Keratinocyte (primary cell): ENCODE data around the gene RNH1. TPM values are rescaled to one million over a fixed set of nuclear protein-coding genes. Genes with fewer than 3 reads are reported as not detected.

ENCODE experiments used
- DNase-seq: peaks from one replicate; pipeline ENCODE4 v3.0.0-alpha.2; 2011; ENCODE audit warnings: low read depth, missing footprints, low spot score
- FAIRE-seq: peaks from 2 replicates; lab custom pipeline; 2011; peaks lifted over from hg19 to GRCh38; lab: Jason Lieb, UNC
- H2AFZ ChIP-seq: 2 replicates; pipeline ENCODE4 v1.6.0; 2012; ENCODE audit warnings: low read length, control low read depth, inconsistent platforms; ENCODE audit not compliant: control insufficient read depth
- H3K27ac ChIP-seq: 2 replicates; pipeline ENCODE4 v1.5.1; 2011; ENCODE audit warnings: low read length; ENCODE audit not compliant: control insufficient read depth, insufficient read depth
- H3K27me3 ChIP-seq: 3 replicates; pipeline ENCODE4 v1.6.0; 2011; ENCODE audit warnings: low read length; ENCODE audit not compliant: control insufficient read depth, insufficient read depth; ENCODE audit errors: extremely low read depth
- H3K36me3 ChIP-seq, 2 experiments: 2 replicates in 1 of 2; 3 replicates in 1 of 2; pipeline ENCODE4 v1.5.1; 2011; ENCODE audit warnings: low read length in 2 of 2, mild to moderate bottlenecking in 1 of 2; ENCODE audit not compliant: control insufficient read depth in 2 of 2, insufficient read depth in 2 of 2; ENCODE audit errors: extremely low read depth in 1 of 2
- H3K4me1 ChIP-seq: 3 replicates; pipeline ENCODE4 v1.5.1; 2011; ENCODE audit warnings: low read length; ENCODE audit not compliant: control insufficient read depth, insufficient read depth; ENCODE audit errors: extremely low read depth
- H3K4me2 ChIP-seq: 3 replicates; pipeline ENCODE4 v1.6.0; 2011; ENCODE audit warnings: low read depth, low read length; ENCODE audit not compliant: control insufficient read depth, insufficient read depth; ENCODE audit errors: extremely low read depth
- H3K4me3 ChIP-seq, 3 experiments: fragments of 200-600 bp in 1 of 3; sonication (generic) in 1 of 3; 2 replicates in 2 of 3; 3 replicates in 1 of 3; pipeline ENCODE4 v1.5.1; 2011 to 2016; ENCODE audit warnings: low read length in 3 of 3, mild to moderate bottlenecking in 3 of 3, control low read depth in 2 of 3, inconsistent platforms in 1 of 3, low read depth in 1 of 3, mixed read lengths in 1 of 3, mixed run types in 1 of 3, moderate library complexity in 1 of 3; ENCODE audit not compliant: control insufficient read depth in 2 of 3, insufficient read depth in 2 of 3; ENCODE audit errors: extremely low read depth in 1 of 3
- H3K79me2 ChIP-seq: 2 replicates; pipeline ENCODE4 v1.6.0; 2012; ENCODE audit warnings: low read length; ENCODE audit not compliant: control insufficient read depth, insufficient read depth
- H3K9ac ChIP-seq: 3 replicates; pipeline ENCODE4 v1.6.0; 2011; ENCODE audit warnings: low read length; ENCODE audit not compliant: control insufficient read depth, insufficient read depth; ENCODE audit errors: extremely low read depth
- H3K9me1 ChIP-seq: 3 replicates; pipeline ENCODE4 v1.6.0; 2011; ENCODE audit warnings: low read length; ENCODE audit not compliant: control insufficient read depth, insufficient read depth; ENCODE audit errors: extremely low read depth
- H3K9me3 ChIP-seq: 2 replicates; pipeline ENCODE4 v1.5.1; 2012; ENCODE audit warnings: low read depth, low read length; ENCODE audit not compliant: control insufficient read depth
- H4K20me1 ChIP-seq: 3 replicates; pipeline ENCODE4 v1.6.0; 2011; ENCODE audit warnings: low read length; ENCODE audit not compliant: control insufficient read depth, insufficient read depth; ENCODE audit errors: extremely low read depth
- CTCF ChIP-seq, 3 experiments: IDR thresholded peaks in 1 of 3; conservative IDR thresholded peaks in 1 of 3; optimal IDR thresholded peaks in 1 of 3; 2 replicates in 2 of 3; 3 replicates in 1 of 3; pipeline versions ENCODE3 to v1.5.1; 2011; ENCODE audit warnings: low read length in 3 of 3, mild to moderate bottlenecking in 3 of 3, moderate library complexity in 2 of 3, control low read depth in 1 of 3, inconsistent platforms in 1 of 3; ENCODE audit not compliant: insufficient read depth in 2 of 3; ENCODE audit errors: extremely low read depth in 1 of 3
- EZH2 ChIP-seq: IDR thresholded peaks from one replicate; pipeline ENCODE4 v1.6.1; 2012; ENCODE audit warnings: inconsistent platforms, mild to moderate bottlenecking, low read length, moderate library complexity
- dilution Hi-C: fragments of 300-500 bp; cut with MboI; formaldehyde crosslinking; loops from one replicate; pipeline ENCODE4 v1.7.0; 2020; ENCODE audit warnings: low sequenced_read_pairs; ENCODE audit not compliant: extremely low pct_ligation_motif_present
- polyA plus RNA-seq, 5 experiments: library from polyadenylated mRNA; depleted of rRNA in 3 of 5; stranded (reverse) in 3 of 5; stranded (forward) in 1 of 5; unstranded in 1 of 5; fragments of >200 nt; gene quantifications; 1 replicate in 1 of 5; 2 replicates in 3 of 5; 3 replicates in 1 of 5; pipeline versions ENCODE4 v1.2.1 to v1.2.3, GENCODE V29; 2011 to 2012; ENCODE audit warnings: missing spikeins in 2 of 5, low read depth in 1 of 5, low replicate concordance in 1 of 5

Gene RNH1
- polyA plus RNA-seq, 1 donor (not counting 4 experiments of a cell fraction or from before 2014, with no cell fraction given), result 92.0 TPM

- H4K20me1 ChIP-seq, result no peaks in the 10 kb centered on the region
- TF ChIP-seq EZH2, result no peak
- no peak for TF ChIP-seq CTCF (optimal IDR thresholded peaks at IDR 0.05 in 1 of 3, IDR thresholded peaks at IDR 0.05 in 1 of 3, conservative IDR thresholded peaks at IDR 0.05 in 1 of 3; ENCODE audit: extremely low read depth in 1 of 3, insufficient read depth in 2 of 3, low read length in 3 of 3)
- dilution Hi-C loops, result no loop called here
- peaks cover 42 to 46% of the 10 kb centered on the region in 2 experiments for H3K36me3 ChIP-seq
- H3K4me2 ChIP-seq, result no peak overlapping the region
- H3K79me2 ChIP-seq, result peaks cover 41% of the 10 kb centered on the region
- peaks cover 33% of the 10 kb centered on the region for H3K4me1 ChIP-seq
- no peaks in the 10 kb centered on the region for H3K9me3 ChIP-seq
- H2AFZ ChIP-seq, result no peak overlapping the region
- no peak overlapping the region for H3K4me3 ChIP-seq
- H3K9me1 ChIP-seq, result no peaks in the 10 kb centered on the region
- H3K9ac ChIP-seq, result no peak overlapping the region
- no peak overlapping the region for H3K27ac ChIP-seq
- no peak for DNase-seq
- no peak for FAIRE-seq
- H3K27me3 ChIP-seq, result no peaks in the 10 kb centered on the region
Measured at GRCh38 chr11:501001-501682, 5.9 kb downstream of the RNH1 start.

GRCh38 chr11:499201-500076 lies 7.6 kb downstream of the RNH1 start:
- H3K9me1 ChIP-seq, result no peaks in the 10 kb centered on the region
- dilution Hi-C loops, result no loop called here
- no peak overlapping the region for H3K9ac ChIP-seq
- peaks cover 28% of the 10 kb centered on the region for H3K79me2 ChIP-seq
- DNase-seq, result no peak
- no peak for TF ChIP-seq CTCF (optimal IDR thresholded peaks at IDR 0.05 in 1 of 3, IDR thresholded peaks at IDR 0.05 in 1 of 3, conservative IDR thresholded peaks at IDR 0.05 in 1 of 3; ENCODE audit: extremely low read depth in 1 of 3, insufficient read depth in 2 of 3, low read length in 3 of 3)
- TF ChIP-seq EZH2, result no peak
- H3K9me3 ChIP-seq, result no peaks in the 10 kb centered on the region
- no peak for FAIRE-seq
- peaks cover 16% of the 10 kb centered on the region for H3K4me1 ChIP-seq
- H2AFZ ChIP-seq, result no peak overlapping the region
- peaks cover 47 to 57% of the 10 kb centered on the region in 2 experiments for H3K36me3 ChIP-seq
- H3K27me3 ChIP-seq, result no peaks in the 10 kb centered on the region
- H3K27ac ChIP-seq, result no peak overlapping the region
- no peaks in the 10 kb centered on the region for H4K20me1 ChIP-seq
- no peak overlapping the region for H3K4me3 ChIP-seq
- H3K4me2 ChIP-seq, result no peak overlapping the region
